GM19025 (cell line): ENCODE results near the gene PLEKHG2.

ENCODE experiments used
- ATAC-seq: cut with Tn5 transposase; IDR thresholded peaks from one replicate; pipeline ENCODE4 v1.9.1; 2021; ENCODE audit warnings: mild to moderate bottlenecking, low read depth, moderate library complexity; ENCODE audit not compliant: unreplicated experiment

PLEKHG2 gene

GRCh38 chr19:39382991-39383828 lies 29.3 kb upstream of the PLEKHG2 start:
- ATAC-seq, result no peak

- no peak for ATAC-seq
These were observed 27.5 kb upstream of the PLEKHG2 start for GRCh38 chr19:39384839-39385568.

- no peak for ATAC-seq
These were observed 26.6 kb upstream of the PLEKHG2 start for GRCh38 chr19:39385629-39386411.

DNA sequence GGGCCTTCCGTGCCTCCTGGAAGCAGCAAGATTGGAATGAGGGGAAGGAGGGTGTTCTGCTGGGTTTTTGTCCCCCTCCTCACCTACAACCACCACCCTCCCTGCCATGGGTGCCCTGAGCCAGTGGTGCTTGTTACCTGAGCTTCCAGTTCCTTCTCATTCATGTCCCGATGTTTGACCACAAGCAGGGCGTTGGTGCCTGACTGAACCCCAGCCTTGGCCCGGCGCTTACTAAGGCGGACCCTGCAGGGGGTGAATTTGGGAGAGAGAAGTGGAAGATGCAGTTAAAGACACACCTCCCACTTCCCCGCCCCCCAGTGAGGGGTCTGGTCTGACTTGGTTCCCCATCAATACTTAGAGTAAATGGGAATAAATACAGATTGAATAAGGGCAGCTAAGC lies 25.9 kb upstream of the PLEKHG2 start:
- no peak for ATAC-seq

DNA sequence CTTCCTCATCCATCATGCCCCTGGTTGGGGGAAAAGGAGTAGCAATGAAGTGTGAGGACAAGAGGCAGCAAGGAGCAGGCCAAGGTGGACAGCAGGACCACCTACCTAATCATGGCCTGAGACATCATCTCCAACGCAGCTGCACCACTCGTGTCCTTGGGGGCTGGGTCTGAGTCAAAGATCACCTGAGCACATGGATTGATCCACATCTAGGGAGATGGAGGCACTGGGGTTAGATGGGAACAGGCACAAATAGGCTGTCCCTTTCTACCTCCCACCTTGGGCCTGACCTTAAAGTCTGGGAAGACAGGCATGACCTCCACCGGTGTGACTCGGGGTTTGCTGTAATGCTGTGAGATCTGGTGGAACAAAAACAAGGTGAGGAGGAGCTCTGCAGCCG lies 23.8 kb upstream of the PLEKHG2 start:
- ATAC-seq, result no peak

- no peak for ATAC-seq
These were observed 22.6 kb upstream of the PLEKHG2 start for GRCh38 chr19:39389631-39390414.

- no peak for ATAC-seq
These were observed 22.1 kb upstream of the PLEKHG2 start for GRCh38 chr19:39390451-39390750.

DNA sequence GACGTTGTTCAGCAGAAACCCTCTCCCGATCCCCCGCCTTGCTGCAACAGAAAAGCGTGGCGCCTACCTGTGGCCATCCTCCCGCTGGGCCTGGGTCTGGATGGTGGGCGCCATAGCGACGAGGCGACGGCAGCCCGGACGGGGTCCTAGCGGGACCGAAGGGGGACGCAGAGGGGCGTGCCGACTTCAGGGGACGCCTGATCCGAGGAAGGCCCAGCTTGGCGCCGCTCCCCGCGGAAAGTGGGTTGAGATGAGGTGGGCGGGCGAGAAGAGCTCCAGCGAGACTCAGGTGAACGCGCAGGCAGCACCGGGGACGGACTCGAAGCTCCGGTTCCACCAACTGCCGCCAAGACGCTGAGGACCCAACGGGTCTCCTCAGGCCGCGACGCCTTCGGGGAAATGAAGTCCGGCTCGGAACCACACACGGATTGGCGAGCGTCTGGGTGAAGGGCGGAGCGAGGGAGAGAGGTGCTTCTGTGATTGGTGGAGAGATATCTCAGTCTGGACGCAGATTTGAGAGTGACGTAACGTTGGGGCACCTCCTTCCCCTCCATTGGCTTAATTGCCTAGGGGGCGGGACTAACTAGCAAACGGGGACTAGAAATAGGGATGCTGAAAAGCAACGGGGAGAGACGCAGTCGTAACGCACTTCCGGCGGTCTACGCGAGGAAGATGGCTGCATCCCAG lies 21.6 kb upstream of the PLEKHG2 start, which contains the start of the genes MED29 and PAF1:
Gene MED29 (plus strand): TSS at position 628 of the 687 bp plus-strand sequence. CDS start 45 bp downstream, at position 673.
Gene PAF1 (minus strand): TSS at position 356 of the 687 bp plus-strand sequence. CDS start 242 bp downstream, at position 114.
- peak; percentile 93 for ATAC-seq

- no peak for ATAC-seq
These were observed 14.8 kb upstream of the PLEKHG2 start for GRCh38 chr19:39397360-39398296.

DNA sequence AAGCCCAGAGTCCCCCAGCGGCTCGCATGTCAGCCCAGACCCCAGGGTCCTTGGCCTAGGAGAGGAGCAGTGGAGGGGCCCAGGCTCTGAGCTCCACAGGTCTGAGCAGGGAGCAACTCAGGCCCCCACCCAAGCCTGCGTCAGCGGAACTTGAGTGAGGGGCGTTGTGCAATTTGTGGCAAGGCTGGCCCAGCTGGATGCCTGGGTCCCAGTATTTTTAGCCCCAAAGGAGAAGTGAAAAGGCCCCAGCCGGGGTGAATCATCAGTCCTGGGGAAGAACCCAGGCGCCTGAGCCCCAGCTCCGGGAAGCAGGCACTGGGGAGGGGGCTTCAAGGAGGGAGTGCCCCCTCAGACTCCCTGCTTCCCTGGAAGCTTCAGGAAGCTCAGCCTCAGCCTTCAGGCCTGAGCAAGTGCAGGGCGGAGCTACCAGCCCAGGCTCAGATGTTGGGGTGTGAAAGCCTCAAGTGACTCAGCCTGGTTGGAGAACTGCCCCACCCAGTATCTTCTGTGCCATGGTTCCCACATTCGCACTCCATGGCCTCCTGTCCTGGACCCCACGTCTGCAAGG lies 14.1 kb upstream of the PLEKHG2 start:
- no peak for ATAC-seq

GRCh38 chr19:39399668-39400050 lies 12.8 kb upstream of the PLEKHG2 start:
- ATAC-seq, result no peak

- no peak for ATAC-seq
These were observed 12.4 kb upstream of the PLEKHG2 start for GRCh38 chr19:39400061-39400460.

- peak; percentile 12 for ATAC-seq
These were observed 11.4 kb upstream of the PLEKHG2 start for GRCh38 chr19:39401070-39401548.

GRCh38 chr19:39401549-39402345 lies 10.7 kb upstream of the PLEKHG2 start:
- peak; percentile 24 for ATAC-seq

DNA sequence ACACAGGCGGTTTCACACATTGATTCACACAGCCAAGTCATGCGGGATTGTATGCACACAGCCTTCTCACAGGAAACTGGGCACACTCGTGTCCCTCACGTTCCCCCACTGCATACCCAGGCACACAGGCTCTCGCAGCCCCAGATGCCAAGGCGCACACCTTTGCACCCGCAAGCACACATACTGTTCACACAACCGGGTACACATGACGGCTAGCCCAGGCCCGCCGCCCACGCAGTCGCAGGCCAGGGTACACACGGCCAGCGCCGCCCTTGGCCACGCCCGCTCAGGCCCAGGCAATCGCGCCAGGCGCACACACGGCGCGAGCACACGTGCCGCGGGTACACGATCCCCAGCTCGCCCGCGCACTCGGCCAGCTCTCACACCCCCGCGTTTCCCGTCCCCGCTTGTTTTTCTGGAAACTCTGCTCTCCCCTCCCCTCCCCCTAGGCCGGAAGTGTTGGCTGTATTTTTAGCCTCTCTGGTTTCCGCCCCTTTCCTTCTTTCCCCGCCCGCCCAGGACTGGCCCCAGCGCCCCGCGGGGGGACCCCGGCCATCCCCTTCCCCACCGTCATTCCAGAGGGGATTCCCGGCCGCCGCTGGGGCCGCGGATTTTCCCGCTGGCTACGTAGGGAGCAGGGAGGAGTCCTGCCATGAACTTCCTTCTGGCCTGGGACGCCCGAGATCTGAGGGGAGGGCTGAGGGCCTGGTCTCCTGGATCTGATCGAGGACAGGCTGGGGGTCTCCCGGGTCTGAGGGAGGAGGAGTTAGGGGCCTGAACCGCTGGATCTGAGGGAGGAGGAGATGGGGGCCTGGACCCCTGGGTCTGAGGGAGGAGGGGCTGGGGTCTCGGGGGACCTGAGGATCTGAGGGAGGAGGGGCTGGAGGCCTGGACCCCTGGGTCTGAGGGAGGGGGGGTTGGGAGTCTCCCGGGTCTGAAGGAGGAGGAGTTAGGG lies 9.8 kb upstream of the PLEKHG2 start:
- peak; percentile 23 for ATAC-seq
